ENCODE measurements around the gene GLB1L2.

GRCh38 chr11:134423106-134423505 is 91.3 kb downstream of the GLB1L2 start:
- TF ChIP-seq CTCF (IDR thresholded peaks at IDR 0.05; ENCODE audit: low read depth, low read length) (no peak), POLR2A (IDR thresholded peaks at IDR 0.05; ENCODE audit: extremely low read depth, insufficient read length) (no peak), MAX (IDR thresholded peaks at IDR 0.05; ENCODE audit: low read depth, low read length) (no peak)

All from NB4 (cell line).